HEK293 (cell line): ENCODE measurements around the gene GAPVD1.

Source experiments
- BCL11A ChIP-seq: fragments of 450-650 bp; formaldehyde crosslinking; IDR thresholded peaks from 2 replicates; pipeline ENCODE4 v1.5.1; 2016; ENCODE audit warnings: low read depth, missing biosample characterization, missing genetic modification characterization
- BCL11B ChIP-seq: fragments of 450-650 bp; formaldehyde crosslinking; IDR thresholded peaks from 2 replicates; pipeline ENCODE4 v1.5.1; 2016; ENCODE audit warnings: low read depth, missing biosample characterization, missing genetic modification characterization
- CTCF ChIP-seq: fragments of 450-650 bp; formaldehyde crosslinking; IDR thresholded peaks from 2 replicates; pipeline ENCODE4 v1.5.1; 2016; ENCODE audit warnings: missing biosample characterization, missing genetic modification characterization
- GLIS2 ChIP-seq: fragments of 450-650 bp; formaldehyde crosslinking; IDR thresholded peaks from 2 replicates; pipeline ENCODE4 v1.5.1; 2016; ENCODE audit warnings: missing biosample characterization, missing genetic modification characterization
- PATZ1 ChIP-seq: fragments of 450-650 bp; formaldehyde crosslinking; IDR thresholded peaks from 2 replicates; pipeline ENCODE4 v1.5.1; 2016; ENCODE audit warnings: missing biosample characterization, missing genetic modification characterization
- REST ChIP-seq: fragments of 450-650 bp; formaldehyde crosslinking; IDR thresholded peaks from 2 replicates; pipeline ENCODE4 v1.5.1; 2016; ENCODE audit warnings: missing biosample characterization, missing genetic modification characterization
- TCF7L2 ChIP-seq: IDR thresholded peaks from 2 replicates; pipeline ENCODE4 v1.6.1; 2011; ENCODE audit warnings: low read depth, mild to moderate bottlenecking, inconsistent platforms, low read length, moderate library complexity, borderline replicate concordance
- ZBTB11 ChIP-seq: fragments of 450-650 bp; formaldehyde crosslinking; conservative IDR thresholded peaks from 2 replicates; pipeline ENCODE4 v1.5.1; 2016; ENCODE audit warnings: low read depth, missing biosample characterization, missing genetic modification characterization
- ZNF10 ChIP-seq: fragments of 450-650 bp; formaldehyde crosslinking; IDR thresholded peaks from 2 replicates; pipeline ENCODE4 v1.5.1; 2017; ENCODE audit warnings: missing biosample characterization, missing genetic modification characterization
- ZNF114 ChIP-seq: fragments of 450-650 bp; formaldehyde crosslinking; IDR thresholded peaks from 2 replicates; pipeline ENCODE4 v1.5.0; 2017; ENCODE audit warnings: missing biosample characterization, missing genetic modification characterization
- ZNF366 ChIP-seq: fragments of 450-650 bp; formaldehyde crosslinking; conservative IDR thresholded peaks from 2 replicates; pipeline ENCODE4 v1.5.1; 2016; ENCODE audit warnings: missing biosample characterization, missing genetic modification characterization
- ZNF416 ChIP-seq: fragments of 450-650 bp; formaldehyde crosslinking; IDR thresholded peaks from 2 replicates; pipeline ENCODE4 v1.5.1; 2016; ENCODE audit warnings: missing biosample characterization, missing genetic modification characterization
- ZNF645 ChIP-seq: fragments of 450-650 bp; formaldehyde crosslinking; IDR thresholded peaks from 2 replicates; pipeline ENCODE4; 2016; ENCODE audit warnings: missing biosample characterization, missing genetic modification characterization

- no peak for TF ChIP-seq PATZ1 (tag by site-specific recombination)
- TF ChIP-seq ZNF114 (tag by site-specific recombination) = no peak
- no peak for TF ChIP-seq CTCF (tag by site-specific recombination)
- TF ChIP-seq ZBTB11 (tag by site-specific recombination) = no peak
- TF ChIP-seq GLIS2 (tag by site-specific recombination) = no peak
- no peak for TF ChIP-seq TCF7L2
- TF ChIP-seq ZNF10 = no peak
- TF ChIP-seq BCL11A (tag by site-specific recombination) = no peak
- no peak for TF ChIP-seq BCL11B (tag by site-specific recombination)
- no peak for TF ChIP-seq REST (tag by site-specific recombination)
- TF ChIP-seq ZNF645 (tag by site-specific recombination) = no peak
- no peak for TF ChIP-seq ZNF366 (tag by site-specific recombination)
- TF ChIP-seq ZNF416 (tag by site-specific recombination) = no peak
Measured at GRCh38 chr9:125376261-125377226, 114.9 kb downstream of the GAPVD1 start.
